Activated CD4-positive, CD25-positive, alpha-beta regulatory T cell treated with anti-CD3 and anti-CD28 coated beads, Interleukin-2, amount 50 U/mL, for 16 hours (primary cell): ENCODE results near the gene CCDC17.

Source experiments
- DNase-seq: peaks from one replicate; pipeline ENCODE4 v3.0.0-alpha.2; 2020; ENCODE audit warnings: low read depth, low spot score

Gene CCDC17

GRCh38 chr1:45623972-45624371, at the start of gene CCDC17:
Gene CCDC17 (minus strand): TSS chr1:45624054. CDS start chr1:45623909, 145 bp downstream.
- DNase-seq: no peak

- no peak for DNase-seq
These were observed 46.2 kb upstream of the CCDC17 start for GRCh38 chr1:45669859-45670655.

GRCh38 chr1:45669379-45669778, 45.5 kb upstream of the CCDC17 start:
- DNase-seq: no peak

- DNase-seq: no peak
These were observed 44.7 kb upstream of the CCDC17 start for GRCh38 chr1:45668526-45668925.

- no peak for DNase-seq
These were observed 43.7 kb upstream of the CCDC17 start for GRCh38 chr1:45667321-45668111.

GRCh38 chr1:45666836-45667235, 43.0 kb upstream of the CCDC17 start:
- DNase-seq: no peak

- DNase-seq: no peak
These were observed 36.5 kb upstream of the CCDC17 start for GRCh38 chr1:45660336-45660735.

- no peak for DNase-seq
These were observed 35.4 kb upstream of the CCDC17 start for GRCh38 chr1:45659222-45659621.

- DNase-seq: no peak
These were observed 34.3 kb upstream of the CCDC17 start for GRCh38 chr1:45658171-45658570.

- no peak for DNase-seq
These were observed 32.8 kb upstream of the CCDC17 start for GRCh38 chr1:45656573-45657226.

GRCh38 chr1:45654540-45655280, 30.9 kb upstream of the CCDC17 start:
- DNase-seq: no peak

GRCh38 chr1:45647248-45648021, 23.6 kb upstream of the CCDC17 start:
- no peak for DNase-seq

GRCh38 chr1:45644661-45645060, 20.8 kb upstream of the CCDC17 start:
- DNase-seq: no peak

GRCh38 chr1:45643978-45644377, 20.1 kb upstream of the CCDC17 start:
- no peak for DNase-seq

GRCh38 chr1:45643321-45643720, 19.5 kb upstream of the CCDC17 start:
- DNase-seq: no peak

GRCh38 chr1:45640293-45640692, 16.4 kb upstream of the CCDC17 start:
- no peak for DNase-seq

- no peak for DNase-seq
These were observed 11.4 kb upstream of the CCDC17 start for GRCh38 chr1:45635211-45635610.

GRCh38 chr1:45630429-45630828, 6.6 kb upstream of the CCDC17 start:
- DNase-seq: no peak

GRCh38 chr1:45629035-45629434, 5.2 kb upstream of the CCDC17 start:
- no peak for DNase-seq

- no peak for DNase-seq
These were observed 1.1 kb downstream of the CCDC17 start for GRCh38 chr1:45622524-45623394.
